ENCODE measurements around the gene GAL.

The GAL gene

GRCh38 chr11:68682531-68682961, 1.8 kb upstream of the GAL start:
- no peak for DNase-seq (ENCODE audit: low read depth)

DNA sequence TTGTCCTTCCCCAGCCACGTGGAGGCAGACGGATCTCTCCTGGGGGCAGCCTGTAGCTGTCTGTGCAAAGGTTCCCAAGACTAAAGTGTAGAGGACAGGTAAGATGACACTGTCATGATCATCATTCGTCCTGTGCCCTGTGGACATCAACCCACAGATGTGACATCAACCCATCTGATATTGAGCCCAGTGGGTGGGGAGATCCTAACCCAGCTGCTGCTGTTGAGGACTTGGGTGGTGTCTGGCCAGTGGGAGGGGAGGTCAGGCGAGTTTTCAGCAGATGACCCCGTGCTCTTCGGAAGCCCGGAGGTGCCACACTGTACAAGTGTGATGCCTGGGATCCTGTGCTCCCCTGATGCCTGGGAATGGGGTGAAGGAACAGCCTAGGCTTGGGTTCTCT, 1.2 kb upstream of the GAL start:
- no peak for DNase-seq (ENCODE audit: low read depth)

GRCh38 chr11:68683536-68684384, 584 bp upstream of the GAL start:
- no peak for DNase-seq (ENCODE audit: low read depth)

- DNase-seq (ENCODE audit: low read depth), result no peak
Observed at GRCh38 chr11:68685656-68686380, 1.5 kb downstream of the GAL start.

- no peak for DNase-seq (ENCODE audit: low read depth)
Observed at GRCh38 chr11:68686486-68686885, 2.1 kb downstream of the GAL start.

- no peak for DNase-seq (ENCODE audit: low read depth)
Observed at GRCh38 chr11:68687311-68687710, 3.0 kb downstream of the GAL start.

GRCh38 chr11:68687986-68688385, 3.6 kb downstream of the GAL start:
- no peak for DNase-seq (ENCODE audit: low read depth)

- DNase-seq (ENCODE audit: low read depth), result no peak
Observed at GRCh38 chr11:68688881-68689280, 4.5 kb downstream of the GAL start.

- no peak for DNase-seq (ENCODE audit: low read depth)
Observed at GRCh38 chr11:68689737-68690625, 5.6 kb downstream of the GAL start.

DNA sequence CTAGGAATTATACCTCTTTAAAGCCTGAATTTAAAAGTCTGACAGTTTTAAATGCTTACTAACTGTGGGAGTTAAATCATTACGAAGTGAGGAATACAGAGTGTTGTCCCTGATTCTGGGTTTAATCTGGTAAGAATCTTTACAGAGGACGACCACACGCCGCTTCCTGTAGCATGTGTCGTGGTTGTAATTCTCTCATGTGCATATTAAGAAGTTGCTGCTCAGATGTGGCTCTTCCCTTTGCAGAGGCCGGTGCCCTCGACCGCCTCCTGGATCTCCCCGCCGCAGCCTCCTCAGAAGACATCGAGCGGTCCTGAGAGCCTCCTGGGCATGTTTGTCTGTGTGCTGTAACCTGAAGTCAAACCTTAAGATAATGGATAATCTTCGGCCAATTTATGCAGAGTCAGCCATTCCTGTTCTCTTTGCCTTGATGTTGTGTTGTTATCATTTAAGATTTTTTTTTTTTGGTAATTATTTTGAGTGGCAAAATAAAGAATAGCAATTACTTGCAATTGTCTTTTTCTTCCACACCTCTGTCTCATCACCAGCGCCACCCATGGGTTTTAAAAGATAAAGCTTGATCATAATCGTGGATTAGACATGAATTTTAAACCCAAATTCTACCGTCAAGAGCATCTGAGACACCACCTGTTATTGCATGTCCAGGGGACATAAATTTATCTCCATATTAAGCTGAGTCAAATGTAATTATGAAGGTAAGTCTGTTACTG, 6.5 kb downstream of the GAL start:
- no peak for DNase-seq (ENCODE audit: low read depth)

- DNase-seq (ENCODE audit: low read depth), result no peak
Observed at GRCh38 chr11:68691402-68691784, 7.0 kb downstream of the GAL start.

DNA sequence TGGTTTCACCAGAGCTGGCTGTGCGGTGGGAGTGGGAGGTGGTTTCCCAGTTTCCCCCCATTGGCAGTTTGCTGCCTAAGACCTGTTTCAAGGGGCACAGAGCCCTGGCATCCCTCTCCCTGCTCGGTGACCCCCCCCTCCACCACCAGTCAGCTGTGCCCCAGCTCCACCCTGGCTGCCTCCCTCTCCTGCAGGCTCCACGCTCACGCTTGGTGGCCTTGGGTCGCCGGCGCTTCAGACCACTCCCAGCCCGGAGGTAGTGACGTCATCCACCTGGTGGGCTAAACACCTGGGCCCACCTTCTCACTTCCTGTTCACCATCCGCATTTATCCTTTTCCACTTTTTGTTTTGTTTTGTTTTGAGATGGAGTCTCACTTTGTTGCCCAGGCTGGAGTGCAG, 7.8 kb downstream of the GAL start:
- no peak for DNase-seq (ENCODE audit: low read depth)

DNA sequence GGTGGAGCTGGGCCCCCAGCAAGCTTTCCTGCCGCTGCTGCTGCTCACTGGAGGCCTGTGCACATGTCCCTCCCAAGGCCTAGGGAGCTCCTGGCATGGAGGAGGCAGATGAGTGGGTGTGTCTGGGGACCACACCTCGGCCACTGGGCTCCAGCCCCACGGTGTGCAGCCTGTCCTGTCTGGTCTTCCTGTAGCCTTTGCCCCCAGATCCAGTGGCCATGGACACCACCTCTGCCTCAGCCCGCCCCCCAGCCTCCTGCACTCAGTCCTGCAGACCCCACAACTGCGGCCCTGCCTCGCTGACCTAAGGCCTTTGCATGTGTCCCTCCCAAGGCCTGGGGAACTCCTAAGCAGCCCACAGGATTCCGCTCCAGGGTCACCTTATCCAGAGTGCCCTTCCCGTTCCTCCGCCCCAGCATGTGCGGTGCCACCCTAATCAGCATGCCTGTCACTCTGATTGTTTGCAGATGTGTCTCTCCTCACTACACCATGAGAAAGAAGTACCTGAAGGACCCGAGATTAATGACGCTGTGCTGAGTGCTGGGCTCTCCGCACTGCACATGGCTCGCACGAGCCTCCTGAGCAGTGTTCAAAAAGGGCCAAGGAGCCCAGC, 8.6 kb downstream of the GAL start:
- DNase-seq (ENCODE audit: low read depth), result no peak

- no peak for DNase-seq (ENCODE audit: low read depth)
Observed at GRCh38 chr11:68693484-68693882, 9.1 kb downstream of the GAL start.

DNA sequence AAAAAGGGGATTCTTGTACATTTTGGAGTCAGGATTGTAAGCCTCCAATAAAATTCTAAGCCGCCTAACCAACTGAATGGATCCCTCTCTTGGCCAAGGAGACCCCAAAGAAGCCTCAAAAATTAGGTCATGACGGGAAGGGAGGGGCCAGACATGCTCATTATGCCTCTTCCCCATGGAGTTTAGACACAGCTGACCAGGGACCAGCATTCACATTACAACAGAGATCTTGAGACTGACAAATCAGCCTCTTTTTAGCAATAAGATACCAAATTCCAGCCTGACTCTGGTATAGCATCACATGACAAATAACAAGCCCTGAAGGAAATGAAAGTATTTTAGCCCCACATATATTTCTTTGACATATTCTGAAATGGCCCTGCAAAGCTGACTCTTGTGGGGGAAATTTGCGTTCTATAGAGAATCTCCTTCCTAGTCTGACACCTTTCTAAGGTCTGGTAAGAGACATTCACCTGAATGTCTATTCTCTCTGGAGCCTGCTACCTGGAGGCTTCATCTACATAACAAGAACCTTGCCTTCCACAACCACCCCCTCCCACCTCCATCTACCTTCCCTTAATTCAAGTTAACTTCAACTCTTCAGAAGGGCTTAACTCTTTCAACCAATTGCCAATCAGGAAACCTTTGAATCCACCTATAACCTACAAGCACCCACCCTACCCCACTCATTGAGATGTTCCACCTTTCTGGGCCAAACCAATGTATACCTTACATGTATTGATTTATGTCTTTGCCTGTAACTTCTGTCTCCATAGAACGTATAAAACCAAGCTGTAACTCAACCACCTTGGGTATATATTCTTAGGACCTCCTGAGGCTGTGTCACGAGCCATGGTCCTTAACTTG, 10.3 kb downstream of the GAL start:
- no peak for DNase-seq (ENCODE audit: low read depth)

DNA sequence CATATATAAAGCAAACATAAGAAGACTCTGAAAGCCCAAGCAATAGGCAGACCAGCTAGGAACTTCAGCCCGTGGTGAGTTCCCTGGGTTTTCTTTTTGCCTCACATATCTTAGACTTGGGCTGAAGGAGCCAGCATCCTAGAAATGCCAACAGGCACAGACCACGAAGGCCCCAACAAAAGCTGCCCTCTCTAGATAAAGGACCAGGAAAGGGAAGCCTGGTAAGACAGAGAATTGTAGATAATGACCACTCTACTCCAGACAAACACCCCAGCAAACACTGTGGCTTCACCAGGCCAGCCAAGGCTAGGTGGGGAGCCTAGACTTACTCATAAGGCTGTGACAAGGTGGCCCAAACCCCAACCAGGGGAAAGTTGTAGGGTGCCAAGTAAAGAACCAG, 11.2 kb downstream of the GAL start:
- no peak for DNase-seq (ENCODE audit: low read depth)

DNA sequence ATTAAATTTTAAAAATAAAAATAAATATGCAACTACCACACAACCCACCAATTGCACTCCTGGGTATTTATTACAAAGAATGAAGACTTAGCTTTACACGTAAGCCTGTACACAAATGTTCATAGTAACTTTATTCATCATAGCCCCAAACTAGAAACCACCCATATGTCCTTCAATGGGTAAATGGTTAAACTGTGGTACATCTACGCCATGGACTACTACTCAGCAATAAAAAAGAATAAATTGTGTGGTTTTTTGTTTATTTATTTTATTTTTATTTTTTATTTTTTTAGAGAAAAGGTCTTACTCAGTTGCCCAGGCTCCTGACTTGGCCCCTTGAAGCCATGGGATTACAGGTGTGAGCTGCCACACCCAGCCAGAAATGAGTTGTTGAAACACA, 14.6 kb downstream of the GAL start:
- DNase-seq (ENCODE audit: low read depth), result no peak

GRCh38 chr11:68704887-68705286, 20.5 kb downstream of the GAL start:
- no peak for DNase-seq (ENCODE audit: low read depth)

- DNase-seq (ENCODE audit: low read depth), result no peak
Observed at GRCh38 chr11:68707527-68707926, 23.2 kb downstream of the GAL start.

DNA sequence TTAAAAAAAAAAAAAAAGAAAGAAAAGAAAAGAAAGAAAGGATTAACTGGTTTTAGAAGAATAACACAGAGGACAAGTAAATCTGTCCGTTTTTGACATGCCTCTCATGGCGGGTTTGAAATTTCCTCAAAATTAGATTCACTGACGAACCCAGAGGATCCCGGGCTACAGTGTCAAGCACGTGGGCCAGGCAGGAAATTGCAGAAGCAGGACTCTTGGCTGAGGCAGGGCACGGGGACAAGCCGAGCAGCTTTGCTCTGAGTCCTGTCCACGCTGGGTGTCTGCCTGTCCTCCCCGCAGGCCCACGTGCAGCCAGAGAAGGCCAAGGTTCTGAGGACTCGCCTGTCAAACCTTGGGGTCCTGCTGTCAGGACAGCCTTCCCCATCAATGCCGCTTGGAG, 24.7 kb downstream of the GAL start:
- no peak for DNase-seq (ENCODE audit: low read depth)

Data from HS-5 (cell line).